Smooth muscle cell of the brain vasculature (primary cell): ENCODE results near the gene SHISAL1.

Experiments used
- DNase-seq: peaks from one replicate; pipeline ENCODE4 v3.0.0-alpha.2; 2012; ENCODE audit warnings: low read depth, low spot score

Gene SHISAL1

DNA sequence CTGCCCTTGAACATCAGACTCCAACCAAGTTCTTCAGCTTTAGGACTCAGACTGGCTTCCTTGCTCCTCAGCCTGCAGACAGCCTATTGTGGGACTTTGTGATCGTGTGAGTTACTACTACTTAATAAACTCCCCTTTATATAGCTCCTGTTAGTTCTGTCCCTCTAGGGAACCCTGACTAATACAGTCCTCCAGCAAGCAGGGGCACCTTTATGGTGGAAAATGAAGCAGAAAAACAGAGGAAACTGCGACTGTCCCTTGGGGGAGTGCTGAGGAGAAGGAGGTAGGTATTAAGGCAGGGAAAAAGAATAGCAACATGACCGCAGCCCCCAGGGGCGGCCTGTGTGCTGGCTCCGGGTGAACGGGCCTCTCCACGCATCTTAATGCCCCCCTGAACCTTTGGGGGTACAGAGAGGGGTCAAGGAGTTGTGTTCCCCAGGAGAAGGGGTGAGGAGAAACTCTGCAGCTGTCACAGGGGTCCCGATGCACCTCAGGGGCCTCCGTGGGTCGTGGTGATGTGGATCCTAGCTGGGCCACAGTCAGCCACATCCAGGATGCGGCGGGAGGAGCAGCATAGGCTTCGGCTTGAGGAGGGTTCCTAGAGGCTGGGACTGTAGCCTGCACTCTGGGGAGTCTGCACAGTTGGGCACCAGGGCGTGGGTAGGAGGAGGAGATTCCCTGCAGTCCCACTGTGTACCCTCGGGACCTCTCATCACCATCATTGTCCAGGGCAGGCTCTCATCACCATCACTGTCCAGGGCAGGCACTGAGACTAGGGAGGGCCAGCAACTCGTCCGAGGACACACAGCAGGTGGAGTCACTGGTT is 34.3 kb downstream of the SHISAL1 start:
- no peak for DNase-seq

DNA sequence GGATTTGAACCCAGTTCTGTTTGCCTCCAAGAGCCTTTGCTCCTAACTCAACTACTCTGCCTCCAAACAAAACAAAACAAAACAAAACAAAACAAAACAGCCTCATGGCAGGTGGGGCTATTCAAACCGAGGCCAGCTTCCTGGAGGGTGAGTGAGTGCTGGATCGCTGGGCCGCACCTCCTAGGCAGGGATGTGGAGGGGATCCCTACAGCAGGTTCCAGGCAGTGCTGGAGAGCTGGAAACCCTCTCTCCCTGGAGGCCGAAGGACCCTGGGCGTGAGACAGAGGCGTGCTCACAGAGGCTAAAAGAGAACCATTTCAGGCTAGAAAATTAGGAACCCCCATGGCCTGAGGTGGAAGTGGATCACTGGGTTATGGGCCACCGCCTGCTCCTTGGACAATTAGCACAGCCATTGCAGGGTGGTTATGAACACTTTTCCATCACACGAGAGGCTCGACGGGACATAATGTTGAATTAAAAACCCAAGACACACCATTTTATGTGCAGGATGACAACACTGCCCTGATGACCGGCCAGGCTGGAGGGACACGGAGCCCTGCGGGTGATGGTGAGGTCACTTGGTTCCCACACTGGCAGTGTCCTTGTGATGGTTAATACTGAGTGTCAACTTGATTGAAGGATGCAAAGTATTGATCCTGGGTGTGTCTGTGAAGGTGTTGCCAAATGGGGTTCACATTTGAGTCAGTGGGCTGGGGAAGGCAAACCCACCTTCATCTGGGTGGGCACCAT is 35.2 kb downstream of the SHISAL1 start:
- no peak for DNase-seq

DNA sequence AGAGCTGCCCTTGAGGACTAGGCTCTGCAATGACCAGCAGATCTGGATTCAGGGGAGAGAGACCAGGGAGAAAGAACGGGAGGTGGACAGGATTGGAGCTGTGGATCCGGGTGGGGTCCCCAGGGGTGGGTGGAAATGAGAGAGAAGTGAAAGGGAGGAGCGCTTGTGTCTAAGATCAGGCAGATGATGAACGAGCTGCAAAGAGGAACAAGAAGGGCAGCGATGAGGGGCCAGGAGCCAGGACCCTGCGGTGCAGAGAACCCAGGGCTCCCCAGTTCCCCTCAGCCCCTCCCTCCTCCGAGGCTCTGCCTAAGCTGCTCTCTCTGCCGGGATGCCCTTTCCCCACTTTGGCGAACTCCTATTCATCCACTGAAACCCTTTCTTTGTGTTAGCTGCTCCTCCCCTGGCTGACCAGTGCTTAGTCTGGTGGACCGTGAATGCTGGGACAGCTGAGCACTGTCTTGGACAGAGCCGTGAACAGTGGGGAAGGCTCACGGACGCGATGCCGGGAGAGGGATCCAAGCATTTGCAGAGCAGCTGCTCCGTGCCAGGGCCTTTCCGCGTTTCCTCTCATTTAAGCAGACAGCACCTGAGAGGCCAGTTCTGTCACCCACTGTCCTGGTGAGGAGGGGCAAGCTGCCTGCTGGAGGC is 35.9 kb downstream of the SHISAL1 start:
- DNase-seq: no peak

DNA sequence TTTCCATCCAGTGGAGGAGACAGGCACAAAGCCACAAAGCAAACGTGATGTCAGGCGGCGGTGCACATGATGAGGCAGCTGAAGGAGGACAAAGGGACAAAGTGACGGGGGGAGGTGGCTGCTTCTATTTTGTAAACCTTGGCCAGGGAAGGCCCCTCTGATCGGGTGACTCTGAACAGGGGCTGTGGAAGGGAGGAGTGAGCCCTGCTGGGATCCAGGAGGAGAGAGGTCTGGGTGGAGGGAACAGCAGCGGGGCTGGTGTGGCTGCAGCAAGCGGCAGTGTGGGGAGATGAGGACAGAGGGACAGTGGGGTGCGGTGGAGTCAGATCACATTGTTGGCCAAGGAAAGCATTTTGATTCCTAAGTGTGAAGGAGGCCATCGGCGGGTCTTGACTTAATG is 36.7 kb downstream of the SHISAL1 start:
- DNase-seq: no peak

DNA sequence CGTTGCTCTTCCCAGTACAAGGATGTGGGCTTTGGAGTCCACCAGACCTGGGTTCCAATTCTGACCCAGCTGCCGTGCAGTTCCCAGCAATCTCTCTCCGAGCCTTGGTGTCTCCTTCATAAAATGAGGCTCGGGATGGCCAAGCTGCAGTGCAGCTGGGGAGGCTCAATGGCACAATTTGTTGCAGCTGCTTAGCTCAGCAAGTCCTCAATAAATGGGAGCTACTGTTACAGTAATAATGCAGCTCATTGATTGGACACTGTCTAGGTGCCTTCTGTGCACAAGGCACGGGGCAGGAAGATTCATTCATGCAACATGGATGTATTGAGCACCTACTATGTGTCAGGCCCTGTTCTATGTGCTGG is 37.1 kb downstream of the SHISAL1 start:
- DNase-seq: no peak

DNA sequence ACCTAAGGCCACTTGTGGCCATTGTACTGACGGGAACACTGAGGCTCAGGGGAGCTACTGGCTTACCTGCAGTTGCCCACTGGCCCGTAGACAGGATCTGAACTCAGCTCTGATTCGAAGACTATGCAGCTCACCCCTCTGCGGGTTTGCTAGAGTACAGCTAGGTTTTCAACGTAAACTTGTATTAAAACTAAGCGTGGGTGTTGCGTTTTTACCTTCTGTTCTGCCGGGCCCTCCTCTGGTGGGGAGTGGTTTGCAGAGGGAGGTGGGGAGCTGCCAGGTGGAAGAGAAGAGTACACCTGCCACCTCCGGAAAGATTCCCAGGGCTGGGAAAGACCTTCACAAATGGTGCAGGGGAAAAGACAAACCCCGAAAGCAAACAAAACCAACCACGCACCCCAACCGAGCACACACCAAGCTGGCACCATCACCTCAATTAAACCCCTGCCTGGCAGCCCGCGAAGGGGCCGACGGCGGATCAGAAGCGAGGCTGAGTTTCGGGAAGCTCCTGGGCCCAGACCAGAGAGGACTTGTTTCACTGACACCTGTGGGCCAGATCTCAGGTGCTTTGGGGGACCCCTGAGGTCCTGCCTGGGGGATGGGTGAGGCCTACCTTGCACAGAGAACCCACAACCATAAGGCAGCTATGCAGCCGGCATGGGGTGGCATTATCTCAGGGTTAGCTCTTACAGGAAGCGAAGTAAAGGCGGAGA is 37.7 kb downstream of the SHISAL1 start:
- DNase-seq: no peak

DNA sequence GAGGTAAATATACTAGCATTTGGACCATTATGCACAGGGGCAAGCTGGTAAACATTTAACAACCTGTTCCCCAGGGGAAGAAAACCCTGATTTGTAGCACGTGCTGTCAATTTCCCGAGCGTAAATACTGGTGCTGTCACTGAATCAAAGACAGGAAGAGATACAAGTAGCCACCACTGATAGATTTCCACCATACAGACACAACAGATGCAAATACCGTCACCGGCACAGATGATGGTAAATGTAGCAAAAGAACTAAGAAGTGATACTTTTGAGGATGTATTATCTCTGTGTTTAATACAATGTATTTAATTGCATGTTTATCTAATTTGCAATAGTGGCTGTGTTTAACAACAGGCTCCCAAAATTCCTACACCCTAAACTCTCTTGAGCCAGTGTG is 39.6 kb downstream of the SHISAL1 start:
- DNase-seq: no peak

DNA sequence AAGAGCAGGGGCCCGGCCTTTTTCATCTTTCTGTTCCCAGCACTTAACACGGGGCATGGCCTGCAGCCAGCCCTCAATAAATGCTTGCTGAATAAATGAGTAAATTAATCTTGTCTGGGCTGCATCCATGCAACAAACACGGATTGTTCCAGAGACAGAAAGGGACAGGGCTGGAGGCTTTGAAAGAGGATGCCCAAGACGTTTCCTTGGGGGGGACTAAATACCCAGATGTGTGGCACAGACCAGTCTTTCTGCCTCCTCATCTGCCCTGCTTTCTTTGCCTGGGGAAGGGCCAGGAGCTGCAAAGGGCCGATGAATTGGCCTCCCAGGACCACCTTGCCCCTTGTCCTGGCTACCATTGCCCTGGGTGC is 40.4 kb downstream of the SHISAL1 start:
- no peak for DNase-seq

DNA sequence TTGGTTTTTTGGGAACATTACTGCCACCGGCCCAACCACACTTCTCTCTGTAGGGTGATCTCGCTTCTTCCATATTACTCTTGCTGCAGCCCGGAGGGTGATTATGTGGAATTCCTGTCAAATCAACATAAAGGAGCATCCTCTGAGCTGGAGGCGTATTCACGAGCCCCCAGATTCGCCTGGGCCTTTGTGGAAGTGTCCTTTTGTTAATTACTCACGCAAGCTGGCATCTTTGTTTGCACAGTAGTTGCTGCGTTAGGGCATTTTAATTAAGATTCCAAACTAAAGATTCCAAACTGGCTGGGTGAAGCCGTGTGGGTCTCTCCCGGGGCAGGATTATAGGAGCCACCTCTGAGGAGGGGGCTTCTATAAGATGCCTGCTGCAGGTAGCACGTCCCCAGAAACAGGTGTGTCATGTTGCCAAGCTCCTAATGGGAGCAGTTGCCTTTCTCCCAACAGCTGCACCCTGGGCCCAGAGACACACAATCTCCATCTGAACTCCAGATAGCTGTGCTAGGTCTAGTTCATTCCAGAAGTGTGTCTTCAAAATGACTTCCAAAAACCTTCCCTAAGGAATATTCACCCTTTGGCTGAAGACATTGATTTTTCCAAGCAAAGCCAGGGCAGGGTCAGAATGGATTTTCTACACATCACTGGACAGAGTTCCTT is 40.9 kb downstream of the SHISAL1 start:
- no peak for DNase-seq

DNA sequence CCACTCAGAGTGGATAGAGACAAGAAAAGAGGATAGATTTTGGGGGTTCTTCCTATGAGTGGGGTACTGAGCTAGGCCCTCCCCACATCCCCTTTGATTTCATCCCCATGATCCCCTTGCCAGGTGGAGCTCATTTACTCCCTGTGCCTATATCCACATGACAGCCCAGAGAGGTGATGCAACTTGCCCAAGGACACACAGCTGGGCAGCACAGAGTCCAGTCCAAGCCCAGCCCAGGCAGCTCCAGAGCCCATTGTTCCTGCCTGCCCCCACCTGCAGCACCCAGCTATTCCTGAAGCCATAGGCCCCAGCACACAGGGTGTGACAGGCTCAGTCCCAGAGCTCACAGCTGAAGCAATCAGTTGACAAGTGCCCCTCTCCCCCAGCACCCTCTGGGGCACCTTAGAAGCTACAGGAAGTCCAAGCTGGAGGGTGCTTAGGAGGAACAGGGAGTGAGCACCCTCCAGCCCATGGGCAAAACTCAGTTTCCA is 41.7 kb downstream of the SHISAL1 start:
- DNase-seq: no peak

DNA sequence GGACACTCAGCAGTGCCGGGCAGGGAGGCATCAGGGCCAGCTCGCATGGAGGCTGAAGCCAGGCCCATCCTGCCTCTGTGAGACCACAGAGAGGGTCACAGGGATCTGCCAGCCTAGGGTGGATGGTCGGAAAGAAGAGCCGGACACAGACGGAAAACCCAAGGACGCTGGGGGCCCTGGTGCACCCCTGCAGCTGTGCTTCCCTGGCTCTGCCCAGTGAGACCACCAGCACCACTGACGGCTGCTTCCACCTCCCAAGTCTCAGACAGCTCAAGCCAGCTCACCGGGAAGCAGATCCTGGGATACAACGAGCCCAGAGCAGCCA is 42.2 kb downstream of the SHISAL1 start:
- DNase-seq: no peak

DNA sequence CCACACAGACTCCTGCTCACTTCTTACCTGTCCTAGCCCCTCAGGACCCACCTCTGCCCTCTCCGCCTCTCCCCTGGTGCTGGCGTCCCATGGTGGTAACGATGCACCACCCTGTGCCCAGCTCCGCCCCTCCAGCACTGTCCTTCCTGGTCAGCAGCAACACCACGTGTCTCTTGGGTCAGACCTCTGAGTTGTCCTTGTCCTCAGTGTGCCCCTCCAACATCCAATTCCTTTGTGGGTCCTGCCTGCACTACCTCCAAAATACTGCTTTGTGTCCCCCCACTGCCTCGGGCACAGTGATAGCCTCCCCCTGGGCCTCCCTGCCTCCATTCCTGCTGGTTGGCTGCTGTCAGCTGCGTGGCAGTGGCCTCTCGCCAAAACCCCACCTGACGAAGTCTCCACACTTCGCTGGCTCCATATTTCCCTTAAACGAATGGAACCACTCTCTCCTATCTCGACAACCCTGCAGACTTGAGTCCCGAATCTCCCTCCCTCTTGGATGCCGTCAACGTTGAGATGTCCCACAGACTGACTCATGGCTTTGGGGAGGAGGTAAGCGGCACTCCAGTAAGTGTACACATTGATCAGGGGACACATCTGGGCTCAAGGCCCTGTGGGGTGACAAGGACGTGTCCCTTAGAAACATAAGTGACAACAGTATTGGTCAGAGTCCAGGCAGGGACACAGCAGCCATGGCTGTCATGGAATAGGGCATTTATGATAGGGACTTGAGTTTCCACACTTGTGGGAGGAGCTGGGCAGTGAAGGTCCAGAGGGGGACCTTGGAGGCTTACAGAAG is 42.8 kb downstream of the SHISAL1 start:
- no peak for DNase-seq

DNA sequence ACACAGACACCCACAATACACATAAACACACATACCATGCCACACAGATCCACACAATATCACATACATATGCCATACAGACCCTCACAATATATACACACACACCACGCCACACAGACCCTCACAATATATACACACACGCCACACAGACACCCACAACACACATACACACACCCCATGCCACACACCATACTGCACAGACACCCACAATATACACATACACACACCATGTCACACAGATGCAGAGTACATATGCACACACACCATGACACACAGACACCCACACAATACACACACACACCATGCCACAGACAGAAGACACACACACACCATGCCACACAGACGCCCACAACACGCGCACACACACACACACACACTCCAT is 43.6 kb downstream of the SHISAL1 start:
- no peak for DNase-seq

DNA sequence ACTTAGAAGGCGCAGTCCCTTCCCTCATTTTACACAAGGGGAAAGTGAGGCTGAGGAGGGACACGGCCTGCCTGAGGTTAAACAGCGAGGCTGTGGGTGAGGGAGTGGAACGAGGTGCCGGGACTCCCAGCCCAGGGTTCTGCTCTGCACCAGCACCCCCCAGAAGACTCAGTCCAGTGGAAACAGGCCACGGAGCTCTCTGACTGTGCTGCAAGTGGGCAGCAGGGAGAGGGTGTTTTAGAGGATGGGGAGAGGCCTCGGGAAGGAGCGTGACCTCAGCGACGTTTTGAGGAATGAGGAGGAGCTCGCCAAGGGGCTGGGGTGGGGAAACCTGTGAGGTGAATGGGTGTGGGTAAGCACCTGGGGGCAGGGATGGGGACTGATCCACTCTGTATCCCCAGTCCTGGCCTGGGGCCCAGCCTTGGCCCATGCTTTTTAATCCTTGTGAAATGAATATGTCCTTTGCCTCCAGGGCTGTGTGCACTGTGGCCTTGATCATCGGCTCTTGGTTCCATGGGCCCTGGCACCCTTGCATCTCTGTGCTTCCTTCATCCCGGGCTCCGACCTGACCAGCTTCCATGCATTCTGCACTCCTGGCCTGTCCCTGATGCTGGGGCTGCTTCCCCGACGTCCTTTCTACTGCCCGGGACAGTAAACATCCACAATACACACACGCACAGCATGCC is 44.2 kb downstream of the SHISAL1 start:
- DNase-seq: no peak

DNA sequence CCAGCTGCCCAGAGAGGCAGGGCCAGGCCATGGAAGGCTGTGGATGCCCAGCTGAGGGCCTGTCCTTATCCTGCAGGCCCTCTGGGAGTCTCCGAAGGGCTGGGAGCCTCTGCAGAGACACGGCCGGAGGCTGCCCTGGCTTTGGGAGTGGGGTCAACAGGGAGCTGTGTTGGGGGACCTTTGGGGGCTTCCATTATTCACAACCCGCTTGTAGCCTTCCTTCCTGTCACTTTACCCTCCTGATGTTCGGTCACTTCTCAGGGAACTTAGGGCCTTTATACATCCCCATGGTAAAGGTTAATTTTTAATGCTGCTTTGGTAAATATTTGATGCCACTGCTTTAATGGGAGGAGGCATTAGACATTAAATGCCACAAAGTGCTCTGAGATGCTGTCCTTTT is 44.9 kb downstream of the SHISAL1 start:
- DNase-seq: no peak

DNA sequence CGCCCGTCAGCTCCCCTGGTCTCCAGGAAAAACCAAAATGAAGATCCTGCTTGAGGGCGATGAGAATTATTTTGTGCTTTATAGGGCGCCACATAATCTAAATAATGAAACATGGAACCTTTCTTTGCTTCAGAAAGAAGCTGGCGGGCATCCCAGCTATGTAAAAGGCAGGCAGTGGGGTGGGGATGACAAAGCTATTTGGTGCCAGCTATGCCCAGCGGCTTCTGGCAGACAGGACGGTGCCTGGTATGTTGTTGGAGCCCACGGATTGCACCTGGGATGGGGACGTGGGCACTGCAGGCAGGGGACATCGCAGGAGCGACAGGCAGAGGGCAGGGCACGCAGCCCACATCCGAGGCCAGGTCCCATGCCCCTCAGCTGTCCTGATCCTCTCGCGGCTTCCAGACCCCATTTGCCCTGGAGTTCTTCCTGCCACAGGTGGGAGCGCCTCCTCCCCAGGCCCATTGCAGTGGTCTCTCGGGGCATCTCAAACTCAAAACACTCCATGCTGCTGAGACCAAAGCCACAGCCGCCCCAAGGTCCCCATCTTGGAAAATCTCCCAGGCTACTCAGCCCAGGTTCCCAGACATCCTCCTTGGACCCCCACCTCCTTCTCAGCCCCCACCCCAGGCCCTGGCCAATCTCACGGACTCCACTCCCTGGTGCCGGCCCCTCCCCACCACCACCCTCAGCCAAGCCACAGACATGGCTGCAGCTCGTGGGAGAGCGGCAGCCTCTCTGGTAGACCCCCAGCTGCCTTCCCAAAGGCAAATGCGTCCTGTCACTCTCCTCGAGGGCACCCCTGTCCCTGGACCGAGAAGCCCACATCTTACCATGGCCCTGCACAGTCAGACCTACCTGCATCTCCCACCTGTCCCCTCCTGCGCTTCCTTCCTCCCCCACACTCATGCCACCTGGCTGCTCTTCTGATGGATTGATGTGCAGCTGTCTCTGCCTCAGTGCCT is 45.7 kb downstream of the SHISAL1 start:
- no peak for DNase-seq

DNA sequence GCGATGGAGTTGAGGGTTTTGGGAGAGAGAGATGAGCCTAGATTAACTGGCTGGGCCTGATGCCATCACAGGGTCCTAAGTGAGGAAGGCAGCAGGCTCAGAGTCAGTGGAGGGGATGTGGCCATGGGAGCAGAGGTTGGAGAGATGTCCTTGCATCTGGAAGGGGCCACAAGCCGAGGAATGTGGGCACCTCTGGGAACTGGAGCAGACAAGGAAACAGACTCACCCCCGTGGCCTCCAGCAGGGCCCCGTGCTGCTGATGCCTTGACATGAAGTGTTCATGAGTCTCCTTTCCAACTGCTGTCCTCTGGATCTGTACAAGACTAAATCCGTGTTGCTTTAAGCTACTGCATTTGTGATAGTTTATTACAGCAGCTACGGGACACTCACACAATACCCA is 49.2 kb downstream of the SHISAL1 start:
- DNase-seq: no peak

DNA sequence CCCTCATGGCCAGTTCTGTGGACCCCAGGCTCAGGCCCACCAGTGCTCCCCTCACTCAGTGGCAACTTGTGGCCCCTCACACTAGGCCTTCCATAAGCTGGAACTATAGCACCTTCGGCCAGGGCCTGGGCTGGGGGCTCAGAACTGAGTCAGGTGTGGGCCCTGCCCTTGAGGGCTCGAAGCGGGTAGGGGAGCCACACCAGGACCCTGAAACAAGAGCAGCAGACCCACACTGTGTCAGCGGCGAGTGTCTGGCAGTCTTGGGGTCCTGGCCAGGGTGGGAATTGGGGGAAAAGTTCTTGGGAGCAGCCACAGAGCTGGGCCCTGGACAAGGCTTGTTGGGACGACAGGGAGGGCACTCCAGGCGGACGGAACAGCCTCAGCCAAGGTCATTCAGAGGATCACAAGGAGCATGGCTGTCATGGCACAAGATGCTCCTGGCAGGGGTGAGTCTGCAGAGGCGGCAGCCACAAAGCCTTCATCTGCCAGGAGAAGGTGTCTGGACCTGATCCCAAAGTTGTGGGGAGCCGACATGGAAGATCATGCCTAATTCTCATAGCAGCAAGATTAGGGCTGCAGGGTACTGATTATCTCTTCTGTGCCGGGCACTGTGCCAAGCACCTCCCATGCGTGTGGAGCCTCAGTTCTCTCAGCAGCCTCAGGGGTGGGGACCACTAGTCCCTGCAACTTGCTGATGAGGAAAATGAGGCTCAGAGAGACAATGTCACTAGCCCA is 50.7 kb downstream of the SHISAL1 start:
- no peak for DNase-seq
